Measurements from ENCODE around the gene TAF4B.
"Not testable (repeated sequence)": the region's sequence is repeated elsewhere in the genome, so short reads cannot be mapped to it uniquely, and the experiment has no call there.

Gene TAF4B, protein sequence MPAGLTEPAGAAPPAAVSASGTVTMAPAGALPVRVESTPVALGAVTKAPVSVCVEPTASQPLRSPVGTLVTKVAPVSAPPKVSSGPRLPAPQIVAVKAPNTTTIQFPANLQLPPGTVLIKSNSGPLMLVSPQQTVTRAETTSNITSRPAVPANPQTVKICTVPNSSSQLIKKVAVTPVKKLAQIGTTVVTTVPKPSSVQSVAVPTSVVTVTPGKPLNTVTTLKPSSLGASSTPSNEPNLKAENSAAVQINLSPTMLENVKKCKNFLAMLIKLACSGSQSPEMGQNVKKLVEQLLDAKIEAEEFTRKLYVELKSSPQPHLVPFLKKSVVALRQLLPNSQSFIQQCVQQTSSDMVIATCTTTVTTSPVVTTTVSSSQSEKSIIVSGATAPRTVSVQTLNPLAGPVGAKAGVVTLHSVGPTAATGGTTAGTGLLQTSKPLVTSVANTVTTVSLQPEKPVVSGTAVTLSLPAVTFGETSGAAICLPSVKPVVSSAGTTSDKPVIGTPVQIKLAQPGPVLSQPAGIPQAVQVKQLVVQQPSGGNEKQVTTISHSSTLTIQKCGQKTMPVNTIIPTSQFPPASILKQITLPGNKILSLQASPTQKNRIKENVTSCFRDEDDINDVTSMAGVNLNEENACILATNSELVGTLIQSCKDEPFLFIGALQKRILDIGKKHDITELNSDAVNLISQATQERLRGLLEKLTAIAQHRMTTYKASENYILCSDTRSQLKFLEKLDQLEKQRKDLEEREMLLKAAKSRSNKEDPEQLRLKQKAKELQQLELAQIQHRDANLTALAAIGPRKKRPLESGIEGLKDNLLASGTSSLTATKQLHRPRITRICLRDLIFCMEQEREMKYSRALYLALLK

DNA sequence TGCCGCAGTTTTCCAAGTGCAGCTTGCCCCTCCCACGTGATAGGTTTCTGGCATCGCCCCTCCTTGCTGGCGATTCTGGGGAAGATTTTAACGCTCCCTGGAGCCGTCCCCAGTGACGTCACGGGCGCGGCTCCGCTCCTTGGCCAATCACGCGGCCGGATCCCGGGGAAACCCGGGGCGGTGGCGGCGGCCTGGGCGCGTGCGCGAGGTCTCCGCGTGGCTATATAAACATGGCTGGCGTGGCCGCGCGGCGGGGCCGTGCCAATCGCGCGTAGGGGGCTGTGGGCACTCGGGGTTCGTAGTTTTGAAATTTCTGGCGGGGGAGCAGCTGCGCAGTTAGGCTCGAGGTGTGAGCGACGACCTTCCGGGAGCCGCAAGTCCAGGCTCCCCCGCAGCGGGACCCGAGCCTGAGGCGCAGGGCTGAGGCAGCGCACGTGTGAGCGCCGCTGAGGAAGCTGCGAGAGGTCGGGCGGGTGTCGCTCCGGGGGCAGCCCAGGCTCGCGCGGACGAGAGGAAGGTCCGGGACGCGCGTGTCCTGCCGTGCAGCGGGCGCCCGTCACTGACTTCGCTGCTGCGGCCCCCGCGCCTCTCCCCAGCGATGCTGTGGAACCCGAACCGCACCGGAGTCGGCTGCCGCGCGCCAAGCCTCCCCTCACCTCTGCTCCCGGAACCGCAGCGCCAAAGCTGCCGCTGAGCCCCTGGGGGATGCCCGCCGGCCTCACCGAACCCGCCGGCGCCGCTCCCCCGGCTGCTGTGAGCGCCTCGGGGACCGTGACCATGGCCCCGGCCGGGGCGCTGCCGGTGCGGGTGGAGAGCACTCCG is at the start of gene TAF4B:
Gene TAF4B (plus strand): TSS at position 217 of the 822 bp plus-strand sequence. CDS start 489 bp downstream, at position 706.
- peak; percentile 89 for DNase-seq

DNA sequence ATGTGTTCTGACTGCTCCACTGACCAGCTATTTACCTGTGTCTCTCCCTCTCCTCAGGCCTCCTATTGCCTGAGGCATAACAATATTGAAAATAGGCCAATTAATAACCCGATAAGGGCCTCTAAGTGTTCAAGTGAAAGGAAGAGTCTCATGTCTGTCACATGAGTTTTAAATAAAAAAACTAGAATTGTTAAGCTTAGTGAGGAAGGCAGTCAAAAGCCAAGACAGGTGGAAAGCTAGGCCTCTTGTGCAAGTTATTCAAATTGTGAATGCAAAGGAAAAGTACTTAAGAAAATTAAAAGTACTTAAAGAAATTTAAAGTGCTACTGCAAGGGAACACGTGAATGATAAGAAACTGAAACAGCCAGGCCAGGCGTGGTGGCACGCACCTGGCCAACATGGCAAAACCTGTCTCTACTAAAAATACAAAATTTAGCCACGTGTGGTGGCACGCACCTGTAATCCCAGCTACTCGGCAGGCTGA is 44.9 kb upstream of the TAF4B start:
- no peak for DNase-seq

DNA sequence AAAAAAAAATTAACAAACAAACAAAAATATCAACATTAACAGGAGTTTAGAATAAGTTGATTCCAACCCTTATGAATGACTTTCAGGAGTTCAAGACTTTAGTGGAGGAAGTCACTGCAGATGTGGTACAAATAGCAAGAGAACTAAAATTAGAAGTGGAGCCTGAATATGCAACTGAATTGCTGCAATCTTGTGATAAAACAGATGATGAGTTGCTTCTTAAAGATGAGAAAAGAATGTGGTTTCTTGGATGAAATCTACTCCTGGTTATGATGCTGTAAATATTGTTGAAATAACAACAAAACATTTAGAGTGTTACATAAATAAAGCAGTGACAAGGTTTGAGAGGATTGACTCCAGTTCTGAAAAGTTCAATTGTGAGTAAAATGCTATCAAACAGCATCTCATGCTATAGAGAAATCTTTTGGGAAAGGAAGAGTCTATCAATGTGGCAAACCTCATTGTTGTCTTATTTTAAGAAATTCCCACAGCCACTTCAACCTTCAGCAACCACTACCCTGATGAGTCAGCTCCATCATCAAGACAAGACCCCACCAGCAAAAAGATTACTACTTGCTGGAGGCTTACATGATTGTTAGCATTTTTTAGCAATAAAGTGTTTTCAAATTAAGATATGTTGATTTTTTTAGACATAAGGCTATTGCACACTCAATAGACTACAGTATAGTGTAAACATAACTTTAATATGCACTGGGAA is 42.7 kb upstream of the TAF4B start:
- no peak for DNase-seq

DNA sequence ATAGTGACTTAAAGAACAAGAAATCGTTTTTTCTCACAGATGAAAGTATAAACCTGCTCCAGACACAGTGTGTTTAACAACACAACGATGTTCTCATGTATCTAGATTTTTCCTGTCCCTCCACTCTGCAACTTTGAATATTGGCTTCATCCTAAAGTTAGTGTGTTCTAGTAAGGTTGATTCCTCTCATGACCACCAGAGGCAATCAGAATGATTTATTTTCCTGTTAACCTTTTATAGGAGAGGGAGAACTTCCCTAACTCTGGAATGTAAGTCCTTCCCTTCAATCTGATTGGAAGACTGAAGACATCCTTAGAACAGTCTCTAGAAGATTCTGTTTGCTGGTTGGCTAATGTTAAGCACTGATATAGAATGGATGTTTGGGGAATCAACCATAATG is 41.0 kb upstream of the TAF4B start:
- DNase-seq, result no peak

DNA sequence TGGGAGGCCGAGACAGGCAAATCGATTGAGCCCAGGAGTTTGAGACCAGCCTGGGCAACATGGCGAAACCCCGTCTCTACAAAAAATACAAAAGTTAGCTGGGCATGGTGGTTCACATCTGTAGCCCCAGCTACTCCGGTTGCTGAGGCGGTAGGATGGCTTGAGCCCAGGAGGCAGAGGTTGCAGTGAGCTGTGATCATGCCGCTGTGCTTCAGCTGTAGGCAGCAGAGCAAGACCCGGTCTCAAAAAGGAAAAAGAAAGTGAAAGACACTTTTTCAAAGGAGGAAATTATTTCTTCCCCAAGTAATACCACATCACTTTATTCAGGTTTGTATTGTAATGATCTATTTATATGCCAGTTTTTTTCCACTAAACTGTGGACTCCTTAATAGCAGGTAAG is 35.7 kb upstream of the TAF4B start:
- DNase-seq, result peak; percentile 8

DNA sequence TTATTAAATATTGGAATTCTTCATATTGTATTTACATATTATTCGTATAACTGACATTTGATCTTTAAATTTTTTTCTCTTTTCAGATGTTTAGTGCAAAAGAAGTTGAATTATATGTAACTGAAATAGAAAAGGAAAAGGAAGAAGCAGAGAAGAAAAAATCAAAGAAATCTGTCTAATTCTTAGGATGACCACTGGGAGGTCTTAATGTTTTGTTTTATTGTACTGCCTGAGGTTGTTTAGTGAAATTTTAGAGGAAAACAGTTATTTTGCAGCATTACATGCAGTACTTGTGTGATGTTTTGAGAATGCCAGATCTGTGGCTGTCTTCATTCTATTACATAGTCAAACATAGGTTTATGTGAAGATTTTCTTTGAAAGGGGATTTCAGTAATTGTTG is 34.0 kb upstream of the TAF4B start:
- no peak for DNase-seq

DNA sequence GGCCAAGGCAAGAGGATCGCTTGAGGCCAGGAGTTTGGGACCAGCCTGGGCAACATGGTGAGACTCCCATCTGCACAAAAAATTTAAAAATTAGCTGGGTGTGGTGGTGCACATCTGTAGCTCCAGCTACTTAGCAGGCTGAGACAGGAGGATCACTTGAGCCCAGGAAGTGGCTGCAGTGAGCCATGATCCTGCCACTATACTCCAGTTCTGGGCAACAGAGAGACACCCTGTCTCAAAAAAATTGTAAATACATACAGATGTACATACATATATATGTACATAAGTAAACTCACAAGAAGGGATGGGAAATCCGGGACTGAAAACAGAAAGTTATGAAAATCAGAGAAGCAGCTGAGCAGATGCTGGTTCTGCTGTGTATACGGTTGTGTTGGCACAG is 29.6 kb upstream of the TAF4B start:
- DNase-seq, result no peak

DNA sequence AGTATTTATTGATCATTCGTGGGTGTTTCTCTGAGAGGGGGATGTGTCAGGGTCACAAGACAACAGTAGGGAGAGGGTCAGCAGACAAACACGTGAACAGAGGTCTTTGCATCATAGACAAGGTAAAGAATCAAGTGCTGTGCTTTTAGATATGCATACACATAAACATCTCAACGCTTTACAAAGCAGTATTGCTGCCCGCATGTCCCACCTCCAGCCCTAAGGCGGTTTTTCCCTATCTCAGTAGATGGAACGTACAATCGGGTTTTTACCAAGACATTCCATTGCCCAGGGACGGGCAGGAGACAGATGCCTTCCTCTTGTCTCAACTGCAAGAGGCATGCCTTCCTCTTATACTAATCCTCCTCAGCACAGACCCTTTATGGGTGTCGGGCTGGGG is 24.2 kb upstream of the TAF4B start:
- not testable (repeated sequence) for DNase-seq

DNA sequence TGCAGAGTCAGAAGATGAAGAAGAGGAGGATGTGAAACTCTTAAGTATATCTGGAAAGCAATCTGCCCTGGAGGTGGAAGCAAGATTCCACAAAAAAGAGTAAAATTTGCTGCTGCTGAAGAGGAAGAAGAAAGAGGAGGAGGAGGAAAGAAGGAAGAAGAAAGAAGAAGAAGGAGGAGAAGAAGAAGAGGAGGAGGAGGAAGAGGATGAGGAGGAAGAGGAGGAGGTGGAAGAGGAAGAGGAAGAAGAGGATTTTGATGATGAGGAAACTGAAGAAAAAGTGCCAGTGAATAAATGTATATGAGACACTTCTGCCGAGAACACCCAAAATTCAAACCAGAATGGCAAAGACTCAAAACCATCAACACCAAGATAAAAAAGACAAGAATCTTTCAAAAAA is 20.9 kb upstream of the TAF4B start:
- DNase-seq, result no peak

DNA sequence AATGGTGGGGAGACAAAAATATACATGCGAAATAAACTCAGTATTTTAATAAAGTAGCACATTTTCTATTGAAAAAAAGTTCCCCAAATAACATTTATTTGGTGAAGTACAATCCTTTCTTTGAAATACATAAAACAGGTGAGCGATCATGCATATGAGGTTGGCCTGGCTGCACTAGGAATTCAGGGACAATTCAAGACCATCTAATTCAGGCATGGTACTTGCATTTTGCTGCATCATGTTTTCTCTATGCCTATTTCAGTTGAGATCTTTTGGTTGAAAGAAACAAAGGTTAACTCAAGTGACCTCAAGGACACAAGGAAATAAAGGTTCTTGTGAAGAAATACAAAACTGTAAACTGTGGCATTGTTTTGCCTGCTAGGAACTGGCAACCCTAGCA is 19.8 kb upstream of the TAF4B start:
- DNase-seq, result no peak

DNA sequence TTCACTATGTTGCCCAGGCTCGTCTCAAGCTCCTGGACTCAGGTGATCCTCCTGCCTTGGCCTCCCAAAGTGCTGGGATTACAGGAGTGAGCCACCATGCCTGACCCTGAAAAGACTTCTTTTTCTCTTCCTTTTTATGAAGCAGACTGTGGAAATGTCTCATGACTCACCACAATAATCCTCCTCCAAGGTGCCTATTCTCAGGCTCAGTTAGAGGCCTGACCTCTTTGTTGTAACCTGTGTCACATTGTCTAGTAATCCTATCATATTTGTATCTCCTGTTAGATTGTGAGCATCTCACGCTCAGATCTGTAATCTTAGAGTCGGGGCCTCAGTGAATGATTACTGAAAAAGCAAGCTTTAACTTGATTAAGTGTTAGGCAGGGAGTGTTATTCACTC is 18.3 kb upstream of the TAF4B start:
- no peak for DNase-seq

DNA sequence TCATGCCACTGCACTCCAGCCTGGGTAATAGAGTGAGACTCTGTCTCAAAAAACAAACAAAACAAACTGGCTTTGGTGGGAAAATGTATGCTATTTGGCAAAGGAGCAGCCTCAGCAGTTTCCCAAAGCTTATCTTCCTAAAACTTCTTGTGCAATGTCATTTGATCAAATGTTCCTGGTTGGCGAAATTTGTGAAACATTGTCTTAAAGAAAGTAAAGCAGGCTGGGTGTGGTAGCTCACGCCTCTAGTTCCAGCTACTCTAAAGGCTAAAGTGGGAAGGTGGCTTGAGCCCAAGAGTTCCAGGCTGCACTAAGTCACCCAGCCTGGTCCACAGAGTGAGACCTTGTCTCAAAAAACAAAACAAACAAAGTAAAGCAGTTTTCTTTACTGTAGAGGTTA is 17.3 kb upstream of the TAF4B start:
- DNase-seq, result no peak

DNA sequence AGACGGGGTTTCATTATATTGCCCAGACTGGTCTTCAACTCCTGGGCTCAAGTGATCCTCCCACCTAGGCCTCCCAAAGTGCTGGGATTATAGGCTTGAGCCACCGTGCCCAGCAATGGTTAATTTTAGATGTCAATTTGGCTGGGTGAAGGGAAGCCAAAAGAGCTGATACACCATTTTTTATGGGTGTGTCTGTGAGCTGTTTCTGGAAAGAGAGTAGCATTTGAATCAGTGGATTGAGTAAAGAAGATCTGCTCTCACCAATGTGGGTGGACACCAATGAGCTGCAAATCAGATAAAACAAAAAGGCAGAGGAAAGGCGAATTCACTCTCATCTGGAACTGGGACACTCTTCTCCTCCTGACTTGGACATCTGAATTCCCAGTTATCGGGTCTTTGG is 16.1 kb upstream of the TAF4B start:
- DNase-seq, result no peak

DNA sequence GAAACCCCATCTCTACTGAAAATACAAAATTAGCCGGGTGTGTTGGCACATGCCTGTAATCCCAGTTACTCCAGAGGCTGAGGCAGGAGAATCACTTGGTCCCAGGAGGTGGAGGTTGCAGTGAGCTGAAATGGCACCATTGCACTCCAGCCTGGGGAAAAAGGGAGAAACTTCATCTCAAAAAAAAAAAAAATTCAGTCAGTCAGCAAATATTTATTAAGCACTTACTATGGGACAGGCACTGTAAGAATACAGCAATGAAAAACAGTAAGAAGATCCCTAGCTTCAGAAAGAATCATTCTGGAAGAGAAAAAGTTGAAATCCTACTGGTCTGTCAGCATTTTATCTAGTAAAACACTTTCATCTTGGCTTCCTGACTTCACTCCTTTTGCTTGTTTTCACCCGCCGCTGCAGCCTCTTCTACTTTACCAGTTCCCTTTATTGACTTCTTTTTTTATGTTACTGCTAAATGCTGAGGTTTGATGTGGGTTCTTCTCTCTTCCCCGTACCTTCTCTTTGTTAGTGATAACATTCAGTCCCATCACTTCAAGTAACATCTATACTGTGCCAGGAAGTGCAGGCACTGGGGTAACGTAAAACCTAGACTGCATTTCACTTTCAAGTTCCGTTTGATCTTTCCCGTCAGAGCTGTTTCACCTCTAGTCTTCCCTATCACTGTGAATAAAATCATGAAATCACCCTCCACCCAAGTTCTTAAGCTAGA is 10.8 kb upstream of the TAF4B start:
- peak; percentile 34 for DNase-seq

DNA sequence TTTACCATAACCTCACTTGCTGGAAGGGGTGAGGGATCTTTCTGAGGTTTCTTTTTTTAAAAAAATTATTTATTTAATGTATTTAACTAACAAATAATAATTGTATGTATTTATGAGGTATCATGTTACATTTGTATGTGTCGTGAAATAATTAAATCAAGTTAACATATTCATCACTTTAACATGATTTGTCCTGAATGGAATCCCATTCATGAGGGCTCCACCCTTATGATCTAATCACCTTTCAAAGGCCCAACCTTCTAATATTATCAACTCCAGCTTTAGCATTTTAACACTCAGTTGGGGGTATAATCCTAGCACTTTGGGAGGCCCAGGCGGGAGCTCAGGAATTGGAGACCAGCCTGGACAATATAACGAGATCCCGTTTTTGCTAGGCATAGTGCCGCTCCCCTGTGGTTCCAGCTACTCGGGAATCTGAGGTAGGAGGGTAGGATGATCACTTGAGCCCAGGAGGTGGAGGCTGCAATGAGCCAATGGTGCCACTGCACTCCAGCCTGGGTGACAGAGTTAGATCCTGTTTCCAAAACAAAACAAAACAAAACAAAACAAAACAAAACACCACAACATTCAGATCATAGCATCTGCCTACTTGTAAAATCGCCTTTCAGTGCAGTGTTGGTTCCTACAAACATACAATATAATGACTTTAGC is 1.1 kb upstream of the TAF4B start:
- DNase-seq, result no peak

DNA sequence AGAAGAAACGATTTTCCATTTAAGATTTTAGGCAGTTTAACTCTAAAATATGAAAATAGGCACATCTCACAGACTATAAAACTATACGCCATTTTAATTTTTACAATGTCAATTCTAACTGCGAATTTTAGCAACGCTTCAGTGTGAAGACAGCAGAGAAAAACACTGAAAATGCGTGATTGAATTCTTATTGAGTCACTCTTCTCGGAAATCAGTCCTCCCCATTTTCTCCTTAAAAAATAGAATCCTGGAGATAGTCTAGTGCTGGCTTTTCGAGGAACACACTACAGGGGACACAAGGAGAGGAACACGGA is 373 bp upstream of the TAF4B start:
- DNase-seq, result no peak

DNA sequence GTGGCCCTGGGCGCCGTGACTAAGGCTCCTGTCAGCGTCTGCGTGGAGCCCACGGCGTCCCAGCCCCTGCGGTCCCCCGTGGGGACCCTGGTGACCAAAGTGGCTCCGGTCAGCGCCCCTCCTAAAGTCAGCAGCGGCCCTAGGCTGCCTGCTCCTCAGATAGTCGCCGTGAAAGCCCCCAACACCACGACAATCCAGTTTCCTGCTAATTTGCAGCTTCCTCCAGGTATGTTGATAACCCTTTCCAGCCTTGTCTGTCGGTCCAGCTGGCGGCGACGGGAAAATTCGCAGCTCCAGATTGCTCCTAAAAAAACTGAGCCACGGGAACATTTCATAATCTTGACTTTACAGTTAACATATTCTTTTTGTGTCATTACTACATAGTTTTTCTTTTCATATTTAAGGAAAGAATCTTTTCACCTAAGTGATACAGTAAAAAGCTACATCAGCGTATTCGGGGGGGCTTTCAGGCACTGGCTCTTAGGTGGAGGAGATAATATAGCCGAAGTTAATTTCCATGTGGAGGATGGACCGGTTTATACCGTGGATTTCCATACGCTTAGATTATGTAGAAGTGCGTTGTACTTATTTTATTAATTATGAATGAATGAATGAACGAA is 916 bp downstream of the TAF4B start:
- DNase-seq, result no peak

DNA sequence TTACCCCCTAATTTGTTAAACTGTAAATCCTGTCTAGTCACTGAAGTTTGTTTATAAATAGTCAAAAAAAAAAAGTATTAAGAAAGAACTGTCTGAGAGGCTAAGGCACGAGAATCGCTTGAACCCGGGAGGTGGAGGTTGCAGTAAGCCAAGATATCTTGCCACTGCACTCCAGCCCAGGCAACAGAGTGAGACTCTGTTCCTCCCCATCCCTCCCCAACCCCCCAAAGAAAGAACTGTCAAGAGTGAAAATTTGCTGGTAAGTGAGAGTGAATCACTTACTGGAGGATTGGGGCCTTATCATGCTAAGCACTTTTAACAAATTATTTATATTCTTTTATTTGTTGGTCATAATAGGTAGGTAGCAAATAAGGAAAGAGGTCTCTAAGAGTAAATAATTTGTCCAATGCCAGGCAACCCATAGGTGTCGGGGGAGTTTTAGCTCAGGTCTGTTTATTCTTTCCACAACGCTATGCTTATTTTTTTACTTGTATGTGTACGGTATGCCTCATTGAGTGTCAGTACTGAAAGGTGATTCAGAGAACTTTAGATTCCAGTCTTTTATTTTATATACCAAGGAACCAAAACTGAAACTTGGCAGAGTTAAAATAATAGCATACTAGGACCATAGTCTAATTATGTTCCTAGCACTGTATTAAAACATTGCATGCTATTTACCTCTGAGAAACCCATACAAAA is 2.5 kb downstream of the TAF4B start:
- DNase-seq, result no peak

DNA sequence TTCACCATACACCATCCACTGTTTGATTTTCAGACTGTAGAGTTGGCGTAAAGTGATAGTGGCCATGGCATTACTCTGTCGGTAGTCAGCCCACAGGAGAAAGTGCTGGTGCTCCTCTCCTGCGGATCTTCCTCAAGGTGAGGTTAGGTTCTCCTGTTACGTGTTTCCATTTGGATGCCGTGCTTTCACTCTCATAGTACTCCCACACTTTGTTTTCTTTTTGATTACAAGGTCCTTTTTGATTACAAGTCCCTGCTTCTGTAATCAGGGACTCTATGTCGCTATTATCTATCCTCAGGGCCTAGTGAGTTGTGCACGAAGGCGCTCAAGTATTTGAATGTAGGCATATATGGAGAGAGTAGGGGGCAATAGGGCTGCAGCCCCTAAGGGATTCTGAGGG is 4.3 kb downstream of the TAF4B start:
- DNase-seq, result no peak

DNA sequence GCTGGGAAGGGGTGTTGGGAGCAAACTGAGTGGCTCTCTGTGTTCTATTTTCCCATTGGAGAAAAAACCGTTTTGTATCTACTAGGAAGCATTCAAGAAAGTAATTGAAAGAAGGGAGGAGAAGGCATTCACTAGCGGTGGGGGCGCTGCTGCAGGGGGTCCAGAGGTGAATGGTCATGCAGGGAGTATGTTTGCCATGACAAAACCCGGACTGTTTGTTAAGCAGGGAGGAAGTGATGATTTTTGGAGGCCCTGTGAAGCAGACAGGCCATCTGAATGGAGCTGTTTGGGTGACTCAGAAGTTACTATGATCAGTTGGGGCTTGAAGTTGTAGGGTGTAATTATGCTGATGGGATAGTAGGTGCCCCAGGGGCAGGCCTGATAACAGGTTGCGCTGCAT is 7.0 kb downstream of the TAF4B start:
- no peak for DNase-seq

Data from GDM1 (cell line).